ENCODE data around the gene MAP2K3.
"Not testable (repeated sequence)": the region's sequence is repeated elsewhere in the genome, so short reads cannot be mapped to it uniquely, and the experiment has no call there.

DNA sequence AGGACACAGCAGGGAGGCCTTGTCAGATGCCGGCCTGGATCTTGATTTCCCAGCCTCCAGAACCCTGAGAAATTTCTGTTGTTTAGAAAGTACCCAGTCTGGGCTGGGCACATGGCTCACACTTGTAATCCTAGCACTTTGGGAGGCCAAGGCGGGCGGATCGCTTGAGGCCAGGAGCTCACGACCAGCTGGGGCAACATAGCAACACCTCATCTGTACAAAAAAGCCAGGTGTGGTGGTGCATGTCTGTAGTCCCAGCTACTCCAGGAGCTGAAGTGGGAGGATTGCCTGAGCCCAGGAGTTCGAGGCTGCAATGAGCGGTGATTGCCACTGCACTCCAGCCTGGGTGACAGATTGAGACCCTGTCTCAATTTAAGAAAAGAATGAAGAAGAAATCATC lies 34.3 kb downstream of the MAP2K3 start:
- TF ChIP-seq EP300 (IDR thresholded peaks at IDR 0.05), result not testable (repeated sequence)
- TF ChIP-seq, protein P1, sequence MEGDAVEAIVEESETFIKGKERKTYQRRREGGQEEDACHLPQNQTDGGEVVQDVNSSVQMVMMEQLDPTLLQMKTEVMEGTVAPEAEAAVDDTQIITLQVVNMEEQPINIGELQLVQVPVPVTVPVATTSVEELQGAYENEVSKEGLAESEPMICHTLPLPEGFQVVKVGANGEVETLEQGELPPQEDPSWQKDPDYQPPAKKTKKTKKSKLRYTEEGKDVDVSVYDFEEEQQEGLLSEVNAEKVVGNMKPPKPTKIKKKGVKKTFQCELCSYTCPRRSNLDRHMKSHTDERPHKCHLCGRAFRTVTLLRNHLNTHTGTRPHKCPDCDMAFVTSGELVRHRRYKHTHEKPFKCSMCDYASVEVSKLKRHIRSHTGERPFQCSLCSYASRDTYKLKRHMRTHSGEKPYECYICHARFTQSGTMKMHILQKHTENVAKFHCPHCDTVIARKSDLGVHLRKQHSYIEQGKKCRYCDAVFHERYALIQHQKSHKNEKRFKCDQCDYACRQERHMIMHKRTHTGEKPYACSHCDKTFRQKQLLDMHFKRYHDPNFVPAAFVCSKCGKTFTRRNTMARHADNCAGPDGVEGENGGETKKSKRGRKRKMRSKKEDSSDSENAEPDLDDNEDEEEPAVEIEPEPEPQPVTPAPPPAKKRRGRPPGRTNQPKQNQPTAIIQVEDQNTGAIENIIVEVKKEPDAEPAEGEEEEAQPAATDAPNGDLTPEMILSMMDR (IDR thresholded peaks at IDR 0.05), result not testable (repeated sequence)
